Panc1 (cell line): Measurements from ENCODE around the gene ORM1. TPM values are rescaled to one million over a fixed set of nuclear protein-coding genes. Genes with fewer than 3 reads are reported as not detected.

Experiments
- ATAC-seq: fragments of 200-7000 bp; cut with Tn5 transposase; 2 replicates; pipeline ENCODE4 v1.9.1; 2020; ENCODE audit warnings: mild to moderate bottlenecking, moderate library complexity
- BruUV-seq: library from RNA; stranded (reverse); fragments of 400-500 nt; replicated peaks from 2 replicates; lab custom pipeline; 2021; lab: Mats Ljungman, UMichigan
- CTCF ChIA-PET: fragments of 300-600 bp; sonication (Branson Sonifier 250); formaldehyde crosslinking; loops from one replicate; lab custom pipeline; 2022; ENCODE audit warnings: antibody characterized with exemption; lab: Charles Lee
- POLR2A ChIA-PET: fragments of 300-600 bp; sonication (Branson Sonifier 250); formaldehyde crosslinking; loops from one replicate; lab custom pipeline; 2022; ENCODE audit warnings: antibody characterized with exemption; lab: Charles Lee
- DNase-seq: peaks from one replicate; pipeline ENCODE4 v3.0.0-alpha.2; 2010; ENCODE audit warnings: low read depth, low spot score
- H3K27ac ChIP-seq: 2 replicates; pipeline ENCODE4 v1.5.1; 2011; ENCODE audit warnings: mild to moderate bottlenecking, low read length, inconsistent platforms
- H3K27me3 ChIP-seq: fragments of 200-500 bp; sonication (Bioruptor generic); 2 replicates; pipeline ENCODE4 v1.6.0; 2014; ENCODE audit warnings: low read length, inconsistent platforms; ENCODE audit not compliant: control insufficient read depth, insufficient read depth
- H3K36me3 ChIP-seq: fragments of 200-500 bp; sonication (Bioruptor generic); 2 replicates; pipeline ENCODE4 v1.5.1; 2014; ENCODE audit warnings: inconsistent platforms, mild to moderate bottlenecking, low read length, moderate library complexity; ENCODE audit not compliant: control insufficient read depth, insufficient read depth
- H3K4me1 ChIP-seq: 2 replicates; pipeline ENCODE4 v1.5.1; 2011; ENCODE audit warnings: inconsistent platforms, mild to moderate bottlenecking, low read length, moderate library complexity; ENCODE audit not compliant: control insufficient read depth, insufficient read depth
- H3K4me3 ChIP-seq, 2 experiments: 2 replicates each; pipeline ENCODE4 v1.5.1; 2011 to 2012; ENCODE audit warnings: low read depth in 2 of 2, low read length in 2 of 2, mild to moderate bottlenecking in 2 of 2, inconsistent platforms in 1 of 2, moderate library complexity in 1 of 2
- H3K9me3 ChIP-seq: fragments of 200-500 bp; sonication (Bioruptor generic); 2 replicates; pipeline ENCODE4 v1.5.1; 2014; ENCODE audit warnings: low read depth, mild to moderate bottlenecking, inconsistent platforms, low read length, moderate library complexity; ENCODE audit not compliant: control insufficient read depth, insufficient read depth
- POLR2AphosphoS5 ChIP-seq: IDR thresholded peaks from 2 replicates; pipeline ENCODE4 v1.6.1; 2012; ENCODE audit warnings: mild to moderate bottlenecking, low read depth, low read length, moderate library complexity
- REST ChIP-seq, 2 experiments: IDR thresholded peaks; 2 replicates each; pipeline ENCODE4 v1.6.1; 2011 to 2012; ENCODE audit warnings: low read depth in 2 of 2, control low read depth in 1 of 2, low read length in 1 of 2, mild to moderate bottlenecking in 1 of 2, moderate library complexity in 1 of 2; ENCODE audit not compliant: insufficient read depth in 1 of 2
- SIN3A ChIP-seq: IDR thresholded peaks from 2 replicates; pipeline ENCODE4 v1.6.1; 2012; ENCODE audit warnings: low read depth, mild to moderate bottlenecking, low read length, moderate library complexity, borderline replicate concordance; ENCODE audit not compliant: insufficient read depth
- TCF7L2 ChIP-seq: IDR thresholded peaks from 2 replicates; pipeline ENCODE4 v1.6.1; 2011; ENCODE audit warnings: mild to moderate bottlenecking, low read depth, low read length, inconsistent platforms
- in situ Hi-C: cut with HindIII; loops from 2 replicates; pipeline ENCODE4 v1.10.0; 2016; ENCODE audit warnings: low sequenced_read_pairs, low pct_unique_long_range_greater_than_20kb
- intact Hi-C: fragments of 100-400 bp; cut with micrococcal nuclease; formaldehyde crosslinking; loops from one replicate; pipeline ENCODE4 v1.10.0; 2022; ENCODE audit not compliant: unreplicated experiment
- total RNA-seq: library from RNA; stranded (reverse); gene quantifications from one replicate; pipeline ENCODE4 v1.2.1, GENCODE V29; 2021; ENCODE audit not compliant: unreplicated experiment
- TF ChIP-seq, protein P1 (sequence below): fragments of 450-650 bp; IDR thresholded peaks from 2 replicates; pipeline ENCODE4 v1.5.1; 2017; ENCODE audit warnings: mild to moderate bottlenecking

ORM1 gene
- total RNA-seq, 1 experiment from 2014 or later = 3.5 TPM

DNA sequence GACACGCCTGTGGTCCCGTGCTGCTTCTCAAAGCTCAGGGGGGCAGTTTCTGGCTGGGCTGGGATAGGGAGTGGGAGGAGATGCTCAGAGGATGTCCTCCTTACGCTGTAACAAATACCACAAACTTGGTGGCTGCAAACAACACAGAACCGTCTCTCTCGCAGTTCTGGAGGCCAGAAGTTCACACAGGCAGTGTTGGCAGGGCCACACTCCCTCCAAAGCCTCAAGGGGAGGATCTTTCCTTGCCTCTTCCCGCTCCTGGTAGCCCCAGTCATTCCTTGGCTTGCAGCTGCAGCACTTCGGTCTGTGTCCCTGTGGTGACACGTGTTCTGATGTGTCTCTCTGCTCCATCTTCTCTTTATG is 10.4 kb upstream of the ORM1 start:
- intact Hi-C loops = no loop called here
- BruUV-seq = no TSS peak
- ChIA-PET POLR2A (no interaction called here), CTCF (no interaction called here)
- H3K9me3 ChIP-seq = no peaks in the 10 kb centered on the region
- H3K27me3 ChIP-seq = no peaks in the 10 kb centered on the region
- no peak for ATAC-seq
- H3K36me3 ChIP-seq = no peaks in the 10 kb centered on the region
- in situ Hi-C loops = no loop called here
- TF ChIP-seq TCF7L2 (no peak), REST (IDR thresholded peaks at IDR 0.05; ENCODE audit: insufficient read depth in 1 of 2, low read depth in 2 of 2, low read length in 1 of 2) (no peak), POLR2AphosphoS5 (no peak), SIN3A (no peak)
- TF ChIP-seq, protein P1, sequence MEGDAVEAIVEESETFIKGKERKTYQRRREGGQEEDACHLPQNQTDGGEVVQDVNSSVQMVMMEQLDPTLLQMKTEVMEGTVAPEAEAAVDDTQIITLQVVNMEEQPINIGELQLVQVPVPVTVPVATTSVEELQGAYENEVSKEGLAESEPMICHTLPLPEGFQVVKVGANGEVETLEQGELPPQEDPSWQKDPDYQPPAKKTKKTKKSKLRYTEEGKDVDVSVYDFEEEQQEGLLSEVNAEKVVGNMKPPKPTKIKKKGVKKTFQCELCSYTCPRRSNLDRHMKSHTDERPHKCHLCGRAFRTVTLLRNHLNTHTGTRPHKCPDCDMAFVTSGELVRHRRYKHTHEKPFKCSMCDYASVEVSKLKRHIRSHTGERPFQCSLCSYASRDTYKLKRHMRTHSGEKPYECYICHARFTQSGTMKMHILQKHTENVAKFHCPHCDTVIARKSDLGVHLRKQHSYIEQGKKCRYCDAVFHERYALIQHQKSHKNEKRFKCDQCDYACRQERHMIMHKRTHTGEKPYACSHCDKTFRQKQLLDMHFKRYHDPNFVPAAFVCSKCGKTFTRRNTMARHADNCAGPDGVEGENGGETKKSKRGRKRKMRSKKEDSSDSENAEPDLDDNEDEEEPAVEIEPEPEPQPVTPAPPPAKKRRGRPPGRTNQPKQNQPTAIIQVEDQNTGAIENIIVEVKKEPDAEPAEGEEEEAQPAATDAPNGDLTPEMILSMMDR = no peak
- H3K4me3 ChIP-seq = no peak overlapping the region
- H3K27ac ChIP-seq = no peak overlapping the region
- no peak for DNase-seq
- no peaks in the 10 kb centered on the region for H3K4me1 ChIP-seq

DNA sequence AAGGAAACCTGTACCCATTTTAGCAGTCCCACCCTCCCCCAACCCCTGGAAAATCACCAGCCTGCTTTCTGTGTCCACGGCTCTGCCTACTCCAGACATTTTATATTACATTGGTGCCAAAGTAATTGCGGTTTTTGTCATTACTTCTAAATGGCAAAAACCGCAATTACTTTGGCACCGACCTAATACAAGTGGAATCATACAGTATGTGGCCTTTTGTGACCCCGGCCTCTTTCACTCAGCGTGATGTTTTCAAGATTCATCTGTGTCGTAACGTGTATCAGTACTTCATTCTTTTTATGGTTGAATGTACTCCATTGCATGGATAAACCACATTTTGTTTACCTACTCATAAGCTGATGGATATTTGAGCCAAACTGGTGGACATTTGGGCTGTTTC is 9.7 kb upstream of the ORM1 start:
- CTCF ChIA-PET = no interaction called here
- BruUV-seq = no TSS peak

More for the DNA sequence above, 9.7 kb upstream of the ORM1 start:
- in situ Hi-C loops (no loop called here), intact Hi-C loops (no loop called here)
- H3K36me3 ChIP-seq = no peaks in the 10 kb centered on the region
- DNase-seq (no peak), ATAC-seq (no peak)
- H3K27me3 ChIP-seq = no peaks in the 10 kb centered on the region
- H3K4me3 ChIP-seq = no peak overlapping the region
- no peaks in the 10 kb centered on the region for H3K4me1 ChIP-seq
- TF ChIP-seq TCF7L2 = no peak
- TF ChIP-seq REST (IDR thresholded peaks at IDR 0.05; ENCODE audit: insufficient read depth in 1 of 2, low read depth in 2 of 2, low read length in 1 of 2) = no peak
- TF ChIP-seq POLR2AphosphoS5 = no peak
- TF ChIP-seq, protein P1 = no peak
- TF ChIP-seq SIN3A = no peak
- H3K27ac ChIP-seq = no peak overlapping the region
- no peaks in the 10 kb centered on the region for H3K9me3 ChIP-seq
- POLR2A ChIA-PET = interaction anchor here (0.7 kb wide), 1 partner anchor 223 kb away, joined by 3 read pairs; no protein-coding TSS in a partner anchor
